HG02642 (cell line): ENCODE results near the gene CPLANE1.
A peak's percentile ranks its signal among the peaks of the same experiment; 100 is the strongest.
"Not testable (repeated sequence)": the region's sequence is repeated elsewhere in the genome, so short reads cannot be mapped to it uniquely, and the experiment has no call there.

ENCODE experiments used
- ATAC-seq: cut with Tn5 transposase; IDR thresholded peaks from one replicate; pipeline ENCODE4 v1.9.1; 2021; ENCODE audit warnings: mild to moderate bottlenecking; ENCODE audit not compliant: unreplicated experiment, poor library complexity

Gene CPLANE1

DNA sequence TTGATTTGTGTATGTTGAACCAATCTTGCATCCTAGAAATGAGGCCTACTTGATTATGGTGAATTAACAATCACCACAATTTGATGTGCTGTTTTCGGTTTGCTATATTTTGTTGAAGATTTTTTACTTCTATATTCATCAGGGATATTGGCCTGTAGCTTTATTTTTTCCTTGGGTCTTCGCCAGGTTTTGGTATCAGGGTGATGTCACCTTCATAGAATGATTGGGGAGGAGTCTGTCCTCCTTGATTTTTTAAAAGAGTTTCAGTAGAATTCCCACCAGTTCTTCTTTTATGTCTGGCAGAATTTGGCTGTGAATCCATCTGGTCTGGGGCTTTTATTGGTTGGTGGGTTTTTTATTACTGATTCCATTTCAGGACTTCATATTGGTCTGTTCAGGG is 115.2 kb downstream of the CPLANE1 start:
- no peak for ATAC-seq

DNA sequence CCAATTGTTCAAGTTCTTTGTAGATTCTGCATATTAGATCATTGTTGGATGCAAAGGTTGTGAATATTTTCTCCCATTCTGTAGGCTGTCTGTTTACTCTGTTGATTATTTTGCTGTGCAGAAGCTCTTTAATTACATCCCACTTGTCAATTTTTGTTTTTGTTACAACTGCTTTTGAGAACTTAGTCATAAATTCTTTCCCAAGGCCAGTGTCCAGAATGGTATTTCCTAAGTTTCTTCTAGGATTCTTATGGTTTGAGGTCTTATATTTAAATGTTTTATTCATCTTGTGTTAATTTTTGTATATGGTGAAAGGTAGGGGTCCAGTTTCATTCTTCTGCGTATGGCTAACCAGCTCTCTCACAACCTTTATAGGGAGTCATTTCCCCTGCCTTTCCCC is 116.5 kb downstream of the CPLANE1 start:
- ATAC-seq = no peak

DNA sequence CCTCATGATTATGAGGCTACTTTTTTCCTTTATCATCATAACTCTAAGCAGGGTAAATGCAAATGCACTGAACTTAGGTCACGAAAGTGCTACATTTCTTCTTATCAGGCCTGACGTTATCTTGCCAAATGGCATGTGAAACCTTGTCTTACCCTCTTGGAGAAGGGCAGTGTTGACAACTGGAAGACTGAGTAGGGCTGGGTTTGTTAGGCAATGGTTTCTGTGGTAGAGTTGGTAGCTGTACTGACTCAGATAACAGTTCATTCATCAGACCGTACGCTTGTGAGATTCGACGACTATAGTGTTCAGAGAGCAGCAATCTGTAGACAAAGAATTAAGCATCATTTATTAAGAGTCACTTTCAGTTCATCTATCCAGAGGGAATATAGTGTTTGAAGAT is 127.7 kb downstream of the CPLANE1 start:
- no peak for ATAC-seq

DNA sequence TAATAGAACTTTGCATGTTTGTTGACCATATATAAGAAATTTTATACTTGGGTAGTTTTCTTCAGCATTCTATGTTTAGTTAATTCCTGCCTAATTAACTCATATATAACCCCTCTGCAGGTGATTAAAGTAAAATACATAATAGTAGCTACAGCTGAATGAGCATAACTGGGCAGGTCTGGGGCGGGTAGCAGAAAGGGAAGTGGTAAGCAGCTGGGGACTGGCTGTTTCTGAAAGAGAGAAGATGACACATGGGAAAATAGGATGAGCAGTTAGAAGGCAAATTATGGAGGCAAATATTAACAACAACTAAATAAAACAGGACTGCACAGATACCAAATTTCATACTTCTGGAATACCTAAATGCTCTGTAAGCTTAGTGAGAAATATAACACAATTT is 128.1 kb downstream of the CPLANE1 start:
- no peak for ATAC-seq

DNA sequence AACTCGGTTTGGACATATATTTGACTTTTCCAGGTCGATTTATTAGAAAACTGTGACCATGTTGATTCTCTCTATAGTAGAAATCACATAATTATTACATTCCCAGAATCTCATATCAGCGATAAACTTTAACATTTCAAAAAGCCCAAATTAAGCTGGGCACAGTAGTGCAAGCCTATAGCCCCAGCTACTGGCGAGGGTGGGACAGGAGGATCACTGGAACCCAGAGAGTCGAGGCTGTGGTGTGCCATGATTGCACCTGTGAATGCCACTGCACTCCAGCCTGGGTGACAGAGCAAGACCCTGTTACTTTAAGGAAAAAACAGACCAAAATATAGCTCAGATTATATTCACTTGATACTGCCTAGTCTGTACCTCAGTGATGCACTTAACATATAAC is 128.9 kb downstream of the CPLANE1 start:
- ATAC-seq = no peak

DNA sequence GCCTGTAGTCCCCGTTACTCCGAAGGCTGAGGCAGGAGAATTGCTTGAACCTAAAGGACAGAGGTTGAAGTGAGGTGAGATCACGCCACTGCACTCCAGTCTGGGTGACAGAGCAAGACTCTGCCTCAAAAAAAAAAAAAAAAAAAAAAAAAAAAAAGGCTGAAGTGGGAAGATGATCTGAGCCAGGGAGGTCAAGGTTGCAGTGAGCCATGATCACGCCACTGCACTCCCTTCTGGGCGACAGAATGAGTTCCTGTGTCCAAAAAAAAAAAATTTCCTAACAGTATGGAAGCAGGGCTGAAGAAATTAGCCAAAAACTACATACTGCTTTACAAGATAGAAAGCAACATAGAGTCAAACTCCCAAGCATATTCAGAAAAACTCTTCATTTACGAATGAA is 132.8 kb downstream of the CPLANE1 start:
- no peak for ATAC-seq

DNA sequence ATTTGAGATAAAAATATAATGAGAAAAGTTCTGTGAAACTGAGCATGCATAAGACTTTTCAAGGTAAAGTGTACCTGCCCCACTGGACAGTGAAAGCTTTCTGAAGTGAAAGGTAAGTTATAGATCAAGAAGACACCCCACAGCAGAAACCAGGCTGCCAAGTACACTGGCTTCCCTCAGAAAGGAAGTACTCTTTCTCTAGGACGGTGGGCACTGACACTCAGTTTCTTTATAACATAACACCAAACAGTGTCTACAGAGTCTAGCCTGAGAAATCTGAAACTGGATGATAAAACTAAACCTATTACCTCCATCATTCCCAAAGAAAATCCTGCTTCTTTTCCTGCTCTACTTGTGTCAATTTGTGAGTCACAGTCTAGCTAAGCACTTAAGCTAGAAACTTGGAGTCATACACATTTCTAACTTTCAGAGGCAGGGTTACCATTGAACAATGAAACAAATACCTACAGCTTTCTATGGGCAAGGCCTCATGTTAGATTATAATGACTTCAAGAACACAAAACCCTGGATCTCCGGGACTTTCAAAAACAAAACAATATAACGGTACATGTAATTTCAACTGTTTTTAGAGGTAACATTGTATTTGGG is 136.7 kb downstream of the CPLANE1 start:
- ATAC-seq = no peak

DNA sequence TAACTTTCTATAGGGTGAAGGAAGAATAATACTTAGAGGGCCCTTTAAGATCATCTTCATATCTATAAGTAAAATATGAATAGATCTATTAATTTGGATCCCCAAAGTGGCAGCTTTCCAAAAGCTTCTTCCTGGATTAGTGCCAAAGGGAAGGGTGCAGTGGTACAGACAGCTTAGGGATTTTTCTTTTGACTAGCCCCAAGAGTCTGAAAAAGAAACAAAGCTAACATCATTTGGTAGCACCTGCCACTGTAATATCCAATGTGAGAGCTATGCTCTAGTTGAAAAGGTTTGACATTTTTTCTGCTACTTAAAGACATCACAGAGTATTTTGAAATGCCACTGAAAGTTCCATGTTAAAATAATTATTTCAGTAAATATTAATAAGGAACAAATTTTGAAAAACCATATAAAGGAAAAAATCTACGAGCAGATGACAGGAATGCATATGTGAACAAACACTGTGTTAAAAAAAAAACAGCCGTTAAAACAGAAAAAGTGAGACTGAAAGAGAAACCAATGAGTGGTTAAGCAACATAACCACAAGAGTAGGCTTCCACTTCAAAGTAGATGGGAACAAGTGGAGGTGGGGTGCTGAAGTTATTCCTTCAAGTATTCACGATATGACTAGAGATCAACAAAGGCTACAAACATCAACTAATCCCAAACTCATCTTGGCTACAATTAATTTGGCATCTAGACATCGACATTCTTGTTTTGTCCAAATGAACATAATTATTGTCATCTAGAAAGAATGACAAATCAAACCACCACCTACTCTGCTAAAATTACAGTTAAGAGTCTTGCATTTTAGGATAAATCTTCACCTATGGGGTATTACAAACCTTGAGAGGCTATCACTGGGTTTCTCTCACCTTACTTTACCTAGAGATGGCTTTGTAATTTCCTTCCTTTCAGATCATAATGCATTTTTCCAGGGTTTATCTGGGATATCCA is 137.5 kb downstream of the CPLANE1 start:
- peak; percentile 87 for ATAC-seq

DNA sequence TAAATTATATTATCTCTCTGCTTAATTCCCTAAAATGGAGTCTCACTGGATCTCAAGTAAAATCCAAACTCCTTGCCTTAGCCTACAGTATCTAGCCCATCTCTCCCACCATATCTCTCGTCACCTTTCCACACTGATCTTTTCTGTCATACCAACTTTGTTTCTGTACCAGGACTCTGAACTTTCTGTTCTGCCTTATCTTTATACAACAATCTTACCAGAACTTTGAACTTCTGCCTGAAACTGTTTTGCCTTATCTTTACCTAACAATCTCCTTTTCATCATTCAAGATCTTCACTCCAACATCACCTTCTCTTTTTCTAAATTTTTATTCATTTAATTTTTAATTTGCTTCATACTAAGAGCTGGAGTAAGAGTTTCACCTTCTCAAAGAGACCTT is 139.0 kb downstream of the CPLANE1 start:
- no peak for ATAC-seq

DNA sequence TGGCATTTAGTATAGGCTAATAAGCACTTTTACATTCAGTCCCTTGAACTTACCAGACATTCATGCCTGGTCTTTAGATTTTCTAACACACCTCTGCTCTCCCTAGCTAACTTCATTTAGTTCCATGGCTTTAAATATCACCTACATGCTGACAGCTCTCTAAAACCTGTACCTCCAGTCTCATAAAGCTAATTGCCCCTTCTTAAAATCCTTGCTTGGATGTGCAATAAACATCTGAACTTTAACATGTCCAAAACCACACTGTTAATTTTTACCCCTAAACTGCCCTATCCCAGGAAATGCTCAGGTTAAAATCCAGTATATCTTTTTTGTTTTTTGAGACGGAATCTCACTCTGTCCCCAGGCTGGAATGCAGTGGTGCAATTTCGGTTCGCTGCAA is 139.8 kb downstream of the CPLANE1 start:
- ATAC-seq = no peak

DNA sequence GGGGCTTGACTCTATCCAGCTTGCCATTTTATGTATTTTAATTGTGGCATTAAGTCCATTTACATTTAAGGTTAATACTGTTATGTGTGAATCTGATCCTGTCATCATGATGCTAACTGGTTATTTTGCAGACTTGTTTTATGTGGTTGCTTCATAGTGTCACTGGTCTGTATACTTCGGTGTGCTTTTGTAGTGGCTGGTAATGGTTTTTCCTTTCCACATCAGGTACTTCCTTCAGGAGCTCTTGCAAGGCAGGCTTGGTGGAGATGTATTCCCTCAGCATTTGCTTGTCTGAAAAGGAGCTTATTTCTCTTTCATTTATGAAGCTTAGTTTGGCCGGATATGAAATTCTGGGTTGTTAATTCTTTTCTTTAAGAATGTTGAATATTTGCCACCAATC is 145.9 kb downstream of the CPLANE1 start:
- no peak for ATAC-seq

DNA sequence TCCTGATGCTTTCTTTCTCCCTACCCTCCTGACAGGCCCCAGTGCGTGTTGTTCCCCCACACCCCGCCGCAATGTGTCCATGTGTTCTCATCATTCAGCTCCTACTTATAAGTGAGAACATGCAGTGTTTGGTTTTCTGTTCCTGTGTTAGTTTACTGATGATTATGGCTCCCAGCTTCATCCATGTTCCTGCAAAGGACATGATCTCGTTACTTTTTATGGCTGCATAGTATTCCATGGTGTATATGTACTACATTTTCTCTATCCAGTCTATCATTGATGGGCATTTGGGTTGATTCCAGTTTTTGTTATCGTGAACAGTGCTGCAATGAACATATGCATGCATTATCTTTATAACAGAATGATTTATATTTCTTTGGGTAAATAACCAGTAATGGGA is 149.9 kb downstream of the CPLANE1 start:
- ATAC-seq = not testable (repeated sequence)

DNA sequence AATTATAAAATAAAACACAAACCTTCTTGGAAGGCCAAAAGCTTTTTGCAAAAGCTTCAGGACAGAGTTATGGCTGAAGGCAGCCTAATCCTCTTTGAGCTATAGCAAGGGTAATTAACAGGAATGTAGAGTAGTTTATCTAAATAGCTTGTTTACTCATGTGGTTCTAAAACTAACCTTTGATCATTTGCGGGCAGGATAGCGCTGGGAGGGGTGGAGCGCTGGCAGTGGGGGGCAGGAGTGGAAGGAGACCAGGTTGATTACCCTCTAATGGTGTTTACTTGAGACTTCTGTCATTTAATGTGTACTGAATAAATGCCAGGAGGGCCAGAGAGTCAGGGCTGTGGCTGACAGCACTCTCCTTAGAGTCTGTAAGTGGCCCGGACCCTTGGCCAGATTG is 155.4 kb downstream of the CPLANE1 start:
- not testable (repeated sequence) for ATAC-seq

DNA sequence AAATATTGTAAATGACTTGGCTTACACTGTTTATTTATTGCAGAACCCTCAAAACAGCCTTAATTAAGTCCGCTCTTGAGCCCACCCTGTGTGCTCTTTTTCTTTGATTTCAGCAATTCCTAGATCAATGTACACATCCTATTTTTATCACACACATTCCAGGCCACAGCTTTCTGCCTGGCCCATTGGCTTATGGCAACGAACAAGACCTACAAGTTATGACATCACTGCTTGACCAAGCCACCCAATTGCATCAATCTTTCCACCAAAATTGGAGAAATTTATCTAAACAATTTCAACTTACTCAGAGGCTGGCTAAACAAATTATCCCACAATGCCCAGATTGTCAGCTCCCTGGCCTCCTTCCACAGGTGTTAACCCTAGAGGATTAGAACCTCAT is 158.4 kb downstream of the CPLANE1 start:
- ATAC-seq = no peak

DNA sequence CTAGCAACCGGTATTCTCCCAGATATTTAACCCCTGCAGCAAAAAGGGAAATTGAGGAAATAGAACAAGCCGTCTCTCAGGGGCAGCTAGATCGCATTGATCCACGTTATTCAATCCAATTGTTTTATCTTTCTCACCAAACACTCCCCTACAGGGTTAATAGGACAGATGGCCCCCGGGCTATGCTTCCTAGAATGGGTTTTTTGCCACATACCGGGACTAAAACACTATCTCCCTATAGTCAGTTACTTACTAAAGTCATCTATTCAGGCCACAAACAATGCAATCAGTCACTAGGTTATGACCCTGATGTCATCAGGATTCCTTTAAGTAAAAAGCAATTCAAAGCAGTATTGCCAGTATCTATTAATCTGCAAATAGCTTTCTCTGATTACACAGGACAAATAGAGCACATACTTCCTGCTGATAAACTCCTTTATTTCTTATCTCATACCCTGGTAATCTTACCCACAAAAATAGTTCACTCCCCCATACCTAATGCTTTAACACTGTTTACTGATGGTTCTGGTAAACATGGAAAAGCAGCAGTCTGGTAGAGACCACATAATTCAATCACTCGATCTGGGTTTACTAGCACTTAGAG is 159.0 kb downstream of the CPLANE1 start:
- no peak for ATAC-seq

DNA sequence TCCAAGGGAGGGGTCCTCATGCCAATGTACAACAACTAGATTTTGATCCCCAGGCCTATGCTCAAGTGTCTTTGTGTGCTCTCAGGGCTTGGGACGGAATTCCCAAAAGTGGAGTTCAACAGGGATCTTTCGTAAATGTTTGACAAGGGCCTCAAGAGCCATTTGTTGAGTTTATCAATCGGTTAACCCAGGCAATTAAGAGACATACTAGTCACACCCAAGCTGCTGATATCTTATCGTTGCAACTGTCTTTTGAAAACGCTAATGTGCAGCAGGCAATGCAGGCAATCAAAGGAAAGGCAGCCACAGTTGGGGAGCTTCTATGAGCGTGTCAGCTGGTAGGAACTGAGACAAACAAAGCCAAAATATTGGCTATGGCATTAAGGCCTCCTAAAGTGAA is 161.2 kb downstream of the CPLANE1 start:
- ATAC-seq = no peak

DNA sequence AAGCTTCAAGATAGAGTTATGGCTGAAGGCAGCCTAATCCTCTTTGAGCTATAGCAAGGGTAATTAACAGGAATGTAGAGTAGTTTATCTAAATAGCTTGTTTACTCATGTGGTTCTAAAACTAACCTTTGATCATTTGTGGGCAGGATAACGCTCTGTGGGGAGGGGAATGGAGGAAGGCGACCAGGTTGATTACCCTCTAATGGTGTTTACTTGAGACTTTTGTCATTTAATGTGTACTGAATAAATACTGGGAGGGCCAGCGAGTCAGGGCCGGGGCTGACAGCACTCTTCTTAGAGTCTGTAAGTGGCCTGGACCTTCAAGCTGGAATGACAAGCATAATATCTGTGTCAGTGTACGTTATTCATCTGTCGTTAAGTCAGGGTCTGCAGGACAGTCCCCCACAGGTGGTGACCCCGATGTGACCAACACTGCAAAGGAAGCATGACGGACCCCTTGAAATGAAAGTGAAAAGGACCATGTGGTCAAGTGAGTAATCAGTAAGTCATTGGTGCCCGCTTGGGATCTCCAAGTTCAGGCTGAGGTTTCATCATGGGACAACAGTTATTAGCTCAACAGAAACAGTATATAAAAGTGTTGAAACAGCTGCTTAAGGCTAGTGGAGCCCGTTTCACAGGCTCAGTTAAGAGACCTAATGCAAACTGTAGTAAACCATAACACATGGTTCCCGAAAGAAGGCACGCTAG is 162.6 kb downstream of the CPLANE1 start:
- no peak for ATAC-seq

DNA sequence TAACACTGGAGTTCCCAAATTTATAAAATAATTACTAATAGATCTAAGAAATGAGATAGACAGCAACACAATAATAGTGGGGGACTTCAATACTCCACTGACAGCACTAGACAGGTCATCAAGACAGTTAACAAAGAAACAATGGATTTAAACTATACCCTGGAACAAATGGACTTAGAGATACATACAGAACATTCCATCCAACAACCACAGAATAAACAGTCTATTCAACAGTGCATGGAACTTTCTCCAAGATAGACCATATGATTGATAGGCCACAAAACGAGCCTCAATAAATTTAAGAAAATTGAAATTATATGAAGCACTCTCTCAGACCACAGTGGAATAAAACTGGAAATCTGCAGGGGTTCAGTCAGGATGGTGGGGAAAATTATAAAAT is 163.2 kb downstream of the CPLANE1 start:
- ATAC-seq = not testable (repeated sequence)

DNA sequence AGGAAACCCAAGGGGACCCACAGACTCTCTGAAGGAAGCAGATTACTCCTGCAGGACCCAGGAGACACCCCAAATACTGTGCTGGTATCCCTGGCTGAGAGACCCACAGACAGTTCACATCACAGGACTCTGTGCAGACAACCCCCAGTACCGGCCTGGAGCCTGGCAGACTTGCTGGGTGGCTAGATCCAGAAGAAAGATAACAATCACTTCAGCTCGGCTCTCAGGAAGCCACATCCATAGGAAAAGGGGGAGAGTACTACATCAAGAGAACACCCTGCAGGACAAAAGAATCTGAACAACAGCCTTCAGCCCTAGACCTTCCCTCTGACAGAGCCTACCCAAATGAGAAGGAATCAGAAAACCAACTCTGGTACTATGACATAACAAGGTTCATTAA is 166.2 kb downstream of the CPLANE1 start:
- ATAC-seq = not testable (repeated sequence)

DNA sequence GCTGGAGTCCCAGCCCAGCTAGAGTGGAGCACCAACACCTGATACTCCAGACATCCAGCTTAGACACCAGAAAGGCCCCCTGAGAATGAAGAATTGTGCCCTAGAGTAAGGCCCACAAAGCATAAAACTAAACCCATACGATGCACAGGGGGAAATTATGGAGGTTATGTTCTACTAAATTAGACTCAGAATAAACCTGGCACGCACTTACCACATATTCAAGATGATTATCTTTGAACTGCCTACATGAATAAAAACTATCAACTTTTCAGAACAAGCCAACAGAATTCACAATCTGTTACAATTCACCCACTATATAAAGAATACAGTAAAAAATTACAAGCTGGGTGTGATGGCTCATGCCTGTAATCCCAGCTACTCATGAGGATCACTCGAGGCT is 168.5 kb downstream of the CPLANE1 start:
- ATAC-seq = no peak

DNA sequence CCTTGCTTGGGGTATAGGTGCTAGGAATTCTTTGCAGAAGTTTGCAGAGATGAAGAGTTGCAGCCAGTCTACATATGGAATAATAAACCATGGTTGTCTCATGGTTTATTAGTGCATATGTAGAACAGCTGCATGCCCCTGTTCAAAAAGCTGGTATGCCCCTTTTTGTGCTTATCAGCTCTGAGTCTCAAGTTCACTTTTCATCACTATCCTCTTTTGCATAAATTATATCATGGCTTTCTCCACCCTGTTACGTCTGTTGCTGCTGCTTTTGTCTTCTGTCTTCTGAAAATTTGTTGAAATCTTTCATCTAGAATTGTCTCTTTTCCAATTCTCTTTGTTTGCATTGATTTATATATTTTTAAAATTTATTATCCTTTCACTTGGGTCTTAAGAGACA is 172.0 kb downstream of the CPLANE1 start:
- no peak for ATAC-seq
